Measurements from ENCODE around the gene DHRS13. TPM values are rescaled to one million over a fixed set of nuclear protein-coding genes. Genes with fewer than 3 reads are reported as not detected.
"Not testable (repeated sequence)": the region's sequence is repeated elsewhere in the genome, so short reads cannot be mapped to it uniquely, and the experiment has no call there.

The DHRS13 gene
- total RNA-seq, 1 donor from 2014 or later: 20.4 TPM

- not testable (repeated sequence) for H3K4me1 Mint-ChIP-seq (ENCODE audit: unreplicated experiment); H3K27me3 Mint-ChIP-seq; DNase-seq (ENCODE audit: extremely low spot score, unreplicated experiment); H3K9me3 Mint-ChIP-seq; H3K27ac Mint-ChIP-seq; H3K36me3 Mint-ChIP-seq; H3K4me3 Mint-ChIP-seq
- TF ChIP-seq CTCF (conservative IDR thresholded peaks at IDR 0.05): peak; percentile 70
Measured at GRCh38 chr17:28848667-28849066, 54.2 kb downstream of the DHRS13 start.

Small RNA genes within 50 kb of the gene (microRNA-seq; reads per million reads assigned to microRNA genes)
- not detected for gene MIR451B

Other genes starting within 250 kb of the DHRS13 start
- gene SDF2, start 241.2 kb downstream of the DHRS13 start, total RNA-seq (ENCODE audit: low replicate concordance): 59.2 and 63.9 TPM in 2 replicates
- 61.3 and 69.2 TPM in 2 replicates for gene SUPT6H, start 240.9 kb downstream of the DHRS13 start, total RNA-seq (ENCODE audit: low replicate concordance)
- 3.0 and 9.2 TPM in 2 replicates for gene PROCA1, start 191.2 kb downstream of the DHRS13 start, total RNA-seq (ENCODE audit: low replicate concordance)
- 54.2 and 133 TPM in 2 replicates for gene RAB34, start 185.2 kb downstream of the DHRS13 start, total RNA-seq (ENCODE audit: low replicate concordance)
- 1,717 and 1,950 TPM in 2 replicates for gene RPL23A, start 183.1 kb downstream of the DHRS13 start, total RNA-seq (ENCODE audit: low replicate concordance)
- gene TLCD1, start 176.8 kb downstream of the DHRS13 start, total RNA-seq (ENCODE audit: low replicate concordance): 18.6 and 40.2 TPM in 2 replicates
- gene NEK8, start 174.3 kb downstream of the DHRS13 start, total RNA-seq (ENCODE audit: low replicate concordance): 8.7 and 9.5 TPM in 2 replicates
- 219 and 327 TPM in 2 replicates for gene TRAF4, start 159.1 kb downstream of the DHRS13 start, total RNA-seq (ENCODE audit: low replicate concordance)
- 28.7 and 38.8 TPM in 2 replicates for gene FAM222B, start 60.3 kb downstream of the DHRS13 start, total RNA-seq (ENCODE audit: low replicate concordance)
- gene ERAL1, start 48.1 kb downstream of the DHRS13 start, total RNA-seq (ENCODE audit: low replicate concordance): 42.8 and 51.1 TPM in 2 replicates
- 73.1 and 90.6 TPM in 2 replicates for gene FLOT2, start 5.3 kb downstream of the DHRS13 start, total RNA-seq (ENCODE audit: low replicate concordance)
- 47.8 and 58.0 TPM in 2 replicates for gene PHF12, start 48.4 kb upstream of the DHRS13 start, total RNA-seq (ENCODE audit: low replicate concordance)
- 6.9 and 11.5 TPM in 2 replicates for gene SEZ6, start 103.0 kb upstream of the DHRS13 start, total RNA-seq (ENCODE audit: low replicate concordance)
- 3.1 and 3.8 TPM in 2 replicates for gene PIPOX, start 140.1 kb upstream of the DHRS13 start, total RNA-seq (ENCODE audit: low replicate concordance)

All from type B pancreatic cell (in vitro differentiated cells).